C1 segment of cervical spinal cord (tissue), 14 donors: Measurements from ENCODE around the gene DCTN1.

Source experiments
- DNase-seq, 14 donors: peaks; one replicate each; lab custom pipeline; 2025; lab: John Stamatoyannopoulos, UW

DCTN1 gene

DNA sequence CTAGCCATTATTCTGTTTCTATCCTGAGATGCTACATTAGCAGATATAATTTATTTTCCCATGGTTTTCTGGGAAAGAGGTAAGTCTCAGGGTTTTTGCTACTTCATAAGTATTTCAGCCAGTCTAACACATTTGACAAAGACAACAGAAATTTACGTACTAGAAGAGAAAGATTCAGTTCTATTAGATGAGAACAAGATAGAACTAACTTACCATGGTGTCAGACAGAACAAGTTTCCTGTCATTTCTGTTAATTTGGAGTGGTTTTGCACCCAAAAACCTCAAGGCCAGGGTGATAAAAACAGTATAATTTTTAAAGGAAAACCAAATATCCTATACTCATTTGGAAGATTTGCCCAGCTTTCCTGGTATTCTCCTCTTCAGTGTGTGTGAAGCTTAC is 52.5 kb downstream of the DCTN1 start:
- no peak for DNase-seq

GRCh38 chr2:74327199-74327598 is 52.9 kb downstream of the DCTN1 start:
- no peak for DNase-seq

- no peak for DNase-seq
Observed at GRCh38 chr2:74325815-74326214, 54.3 kb downstream of the DCTN1 start.

DNA sequence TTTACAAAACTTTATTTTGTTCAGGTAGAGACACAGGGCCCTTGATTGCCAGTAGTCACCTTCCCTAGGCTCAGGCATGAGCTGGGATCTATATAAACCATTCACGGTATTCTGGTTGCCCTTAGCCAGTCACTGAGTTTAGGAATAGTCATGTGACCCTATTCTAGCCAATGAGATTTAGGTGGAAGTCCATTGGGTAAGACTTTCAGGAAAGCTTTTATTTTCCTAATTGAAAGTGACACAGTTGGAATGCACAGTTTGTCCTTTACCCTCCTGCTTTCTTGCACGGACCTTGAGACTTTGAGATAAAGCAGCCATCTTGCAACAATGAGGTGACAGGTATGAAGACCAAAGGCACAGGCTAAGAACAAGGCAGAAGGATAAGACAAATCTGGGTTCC is 58.4 kb downstream of the DCTN1 start:
- DNase-seq = no peak

DNA sequence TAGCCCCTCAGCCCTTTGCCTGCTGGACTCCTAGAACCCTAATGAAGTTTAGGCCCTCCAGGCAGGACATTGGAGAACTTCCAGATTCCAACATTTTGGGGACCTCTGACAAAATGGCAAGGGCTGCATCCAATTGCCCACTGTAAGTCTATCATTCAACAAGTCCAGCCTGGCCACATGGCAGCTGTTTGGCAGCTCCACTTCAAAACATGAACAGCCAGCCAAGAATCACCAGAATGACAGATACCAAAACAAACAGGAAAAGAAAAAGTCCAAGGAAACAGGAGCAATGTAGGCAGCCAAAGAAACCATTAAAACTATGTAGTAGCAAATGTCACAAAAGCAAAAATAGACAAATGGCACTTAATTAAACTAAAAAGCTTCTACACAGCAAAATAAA is 62.4 kb downstream of the DCTN1 start:
- no peak for DNase-seq

DNA sequence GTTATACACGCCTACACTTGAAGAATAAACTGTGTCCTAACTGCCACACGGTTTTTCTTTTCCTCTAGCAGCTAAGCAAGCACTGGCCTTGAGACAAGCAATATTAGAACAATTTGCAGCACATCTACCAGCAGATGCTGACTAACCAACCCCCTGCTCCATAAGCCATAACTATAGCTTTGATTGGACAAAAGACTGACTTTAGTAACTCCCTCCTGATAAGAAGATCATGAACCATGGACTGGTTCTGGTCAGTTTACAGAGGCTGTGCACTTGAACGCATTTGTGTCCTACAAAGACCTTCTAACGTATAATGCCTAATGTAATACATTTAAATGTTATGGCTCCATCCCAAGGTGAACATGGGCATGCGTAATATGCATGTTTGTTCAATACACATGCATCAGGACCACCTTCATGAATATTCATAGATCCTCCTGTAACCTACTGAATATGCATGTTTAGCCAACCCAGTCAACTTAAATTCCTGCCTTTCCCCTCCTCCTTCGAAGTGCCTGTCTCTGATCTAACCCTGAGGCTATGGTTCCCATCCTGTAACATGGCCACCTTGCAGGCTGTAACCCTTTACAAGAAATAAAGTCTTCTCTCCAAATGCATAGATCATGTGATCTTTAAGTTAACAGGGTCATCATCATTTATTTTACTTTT is 63.4 kb downstream of the DCTN1 start:
- no peak for DNase-seq

- no peak for DNase-seq
Observed at GRCh38 chr2:74314107-74314506, 66.0 kb downstream of the DCTN1 start.

- DNase-seq = no peak
Observed at GRCh38 chr2:74313497-74313896, 66.6 kb downstream of the DCTN1 start.

- no peak for DNase-seq
Observed at GRCh38 chr2:74312913-74313312, 67.2 kb downstream of the DCTN1 start.
